Measurements from ENCODE around the gene APEH. TPM values are rescaled to one million over a fixed set of nuclear protein-coding genes. Genes with fewer than 3 reads are reported as not detected.
"Not testable (repeated sequence)": the region's sequence is repeated elsewhere in the genome, so short reads cannot be mapped to it uniquely, and the experiment has no call there.

The APEH gene
- polyA plus RNA-seq, 4 donors: 143 to 155 (median 147) TPM

DNA sequence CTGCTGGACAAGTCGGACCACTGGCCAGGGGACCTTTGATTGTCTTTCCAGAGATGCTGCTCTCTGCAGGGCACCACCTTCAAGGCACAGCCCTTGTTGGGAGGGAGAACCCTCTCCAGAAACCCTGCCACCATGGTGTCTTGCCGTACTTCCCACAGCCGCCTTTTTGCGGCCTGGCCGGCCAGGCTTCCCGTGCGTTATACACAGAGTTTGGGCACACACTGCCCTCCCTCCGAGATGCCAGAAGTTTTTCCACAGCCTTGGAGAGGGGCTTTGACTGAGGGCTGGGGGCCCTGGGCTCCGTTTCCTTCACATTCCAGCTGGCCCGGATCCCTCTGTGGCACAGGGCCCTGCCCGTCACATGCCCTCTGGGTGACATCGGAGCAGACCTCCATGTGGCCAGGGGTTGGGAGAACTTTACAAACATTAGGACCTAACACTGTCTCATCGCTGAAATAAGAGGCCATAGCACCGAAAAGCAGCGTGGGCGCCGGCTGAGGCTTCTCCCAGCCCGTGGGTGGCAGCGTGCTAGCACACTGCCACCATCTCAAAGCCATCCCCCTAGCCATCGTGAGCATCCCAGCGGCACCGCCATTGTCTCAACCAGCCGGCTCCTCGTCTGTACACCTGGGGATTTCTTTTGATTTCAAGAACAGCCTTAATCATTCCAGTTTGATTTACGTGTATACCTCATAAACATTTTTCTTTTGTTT, 6.3 kb upstream of the APEH start:
- no peak for DNase-seq (ENCODE audit: low read depth in 4 of 4, low spot score in 3 of 4)

DNA sequence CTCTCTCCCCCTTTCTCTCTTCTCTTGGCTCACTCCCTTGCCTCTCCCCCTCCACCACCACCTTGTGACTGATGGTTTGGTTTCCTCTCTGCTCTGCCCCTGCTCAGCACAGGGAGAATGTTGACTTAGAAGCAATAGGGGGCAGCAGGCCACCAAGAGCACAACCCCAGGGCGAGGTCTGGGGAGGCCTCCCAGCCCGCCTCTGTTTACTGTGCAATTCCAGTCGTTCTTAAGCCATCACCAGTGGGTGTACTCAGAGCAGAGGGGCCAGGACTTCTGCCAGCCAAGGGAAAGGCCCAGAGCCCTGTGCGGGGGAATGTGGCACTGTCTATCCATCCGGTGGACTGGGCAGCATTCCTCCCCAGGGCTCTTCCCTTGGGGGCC, 5.7 kb upstream of the APEH start:
- no peak for DNase-seq (ENCODE audit: low read depth in 4 of 4, low spot score in 3 of 4)

DNA sequence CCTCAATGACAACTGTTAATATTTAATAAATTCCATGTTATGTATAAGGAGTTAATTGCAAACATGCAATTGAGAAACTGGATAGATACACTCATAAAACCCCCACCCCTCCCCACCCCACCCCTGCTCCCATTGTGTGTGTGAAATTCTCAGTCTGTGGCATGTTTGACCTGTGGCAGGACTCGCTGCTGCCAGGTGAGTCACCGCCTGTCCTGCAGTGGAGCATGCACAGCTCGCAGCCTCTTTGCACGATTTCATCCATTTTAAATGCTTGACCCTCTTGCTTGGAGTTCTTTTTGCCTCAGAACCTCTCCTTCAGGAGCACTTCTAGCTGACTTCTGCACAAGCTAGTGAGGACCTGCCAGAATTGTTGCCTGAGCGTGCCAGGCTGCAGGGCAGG, 5.3 kb upstream of the APEH start:
- no peak for DNase-seq (ENCODE audit: low read depth in 4 of 4, low spot score in 3 of 4)

DNA sequence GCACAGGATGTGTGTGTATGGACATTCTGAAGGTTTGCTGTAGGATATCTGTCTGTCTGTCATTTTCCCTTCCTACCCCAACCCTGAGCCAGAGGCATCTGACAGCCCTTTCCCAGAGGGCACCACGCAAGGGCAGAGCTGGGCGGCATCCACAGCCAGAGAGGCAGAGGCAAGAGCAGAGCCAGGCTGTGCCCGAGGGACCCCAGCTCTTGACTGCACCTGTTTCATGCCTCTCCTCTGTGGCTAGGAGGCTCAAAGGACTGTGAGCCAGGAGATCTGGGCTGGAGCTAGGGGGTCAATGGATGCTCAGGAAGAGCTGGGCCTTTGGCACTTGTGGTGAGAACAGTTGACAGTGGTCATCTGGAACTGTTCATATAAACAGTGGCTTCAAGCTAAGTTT, 4.8 kb upstream of the APEH start:
- DNase-seq (ENCODE audit: low read depth in 4 of 4, low spot score in 3 of 4): no peak

DNA sequence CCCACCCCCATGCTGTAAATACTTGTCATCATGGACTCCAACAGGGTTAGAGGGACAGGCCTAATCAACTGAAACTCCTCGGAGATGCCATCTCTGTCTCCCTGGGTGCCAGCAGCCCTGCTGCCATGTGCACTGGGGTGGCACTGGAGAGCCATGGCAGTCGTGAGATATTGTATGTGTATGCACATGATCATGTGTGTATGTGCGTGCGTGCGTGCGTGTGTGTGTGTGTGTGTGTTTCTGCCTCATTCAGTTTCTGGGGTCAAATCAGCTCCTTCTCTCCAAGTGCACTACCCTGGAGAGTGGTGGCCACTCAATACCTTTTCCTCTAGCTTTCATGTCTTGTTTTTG, 3.2 kb upstream of the APEH start:
- DNase-seq (ENCODE audit: low read depth in 4 of 4, low spot score in 3 of 4): no peak

DNA sequence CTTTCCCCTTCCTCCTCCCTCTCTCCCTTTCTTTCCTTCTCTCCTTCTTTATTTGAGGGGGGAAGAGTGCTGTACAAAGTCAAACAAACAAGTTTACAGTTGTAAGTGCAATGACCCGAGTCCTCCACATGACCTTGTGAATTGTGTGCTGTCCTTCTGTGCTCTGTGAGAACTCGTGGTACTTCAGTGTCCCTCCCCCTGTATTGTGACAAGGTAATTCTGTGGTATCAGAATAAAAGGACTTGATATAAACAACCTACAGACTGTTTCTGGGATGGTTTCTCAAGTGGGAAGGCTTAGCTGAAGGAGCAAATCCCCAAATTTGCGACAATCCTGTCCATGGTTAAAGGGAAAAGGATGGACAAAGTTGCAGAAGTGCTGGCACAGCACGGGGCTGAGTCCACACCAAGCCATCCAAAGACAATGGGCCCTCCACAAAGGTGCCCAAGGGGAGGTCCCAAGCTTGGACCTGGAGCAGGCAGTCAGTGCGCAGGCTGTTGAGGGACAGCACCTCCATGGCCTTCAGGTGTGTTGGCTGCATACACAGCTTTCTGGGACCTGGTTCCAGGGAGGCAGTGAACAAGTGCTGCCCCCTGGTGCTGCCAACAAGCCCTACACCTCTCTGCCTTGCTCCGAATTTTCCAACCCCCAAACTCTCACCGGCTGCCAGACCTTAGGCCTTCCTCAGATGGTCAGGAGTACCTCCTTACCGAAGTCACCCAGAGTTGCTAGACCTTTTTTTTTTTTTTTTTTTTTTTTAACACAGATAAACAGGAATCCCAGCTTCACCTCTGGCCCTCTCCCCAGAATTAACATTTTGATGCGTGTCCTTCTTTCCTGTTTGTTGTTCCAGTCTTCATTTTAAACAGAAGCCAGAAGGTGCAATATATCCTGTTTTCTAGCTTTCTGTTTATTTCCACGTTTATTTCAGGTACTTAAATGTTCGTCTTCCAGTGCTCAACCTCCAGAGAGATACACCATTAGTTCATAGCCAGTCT, 2.6 kb upstream of the APEH start:
- DNase-seq (ENCODE audit: low read depth in 4 of 4, low spot score in 3 of 4): peak in 1 of 4 donors; percentile 70

DNA sequence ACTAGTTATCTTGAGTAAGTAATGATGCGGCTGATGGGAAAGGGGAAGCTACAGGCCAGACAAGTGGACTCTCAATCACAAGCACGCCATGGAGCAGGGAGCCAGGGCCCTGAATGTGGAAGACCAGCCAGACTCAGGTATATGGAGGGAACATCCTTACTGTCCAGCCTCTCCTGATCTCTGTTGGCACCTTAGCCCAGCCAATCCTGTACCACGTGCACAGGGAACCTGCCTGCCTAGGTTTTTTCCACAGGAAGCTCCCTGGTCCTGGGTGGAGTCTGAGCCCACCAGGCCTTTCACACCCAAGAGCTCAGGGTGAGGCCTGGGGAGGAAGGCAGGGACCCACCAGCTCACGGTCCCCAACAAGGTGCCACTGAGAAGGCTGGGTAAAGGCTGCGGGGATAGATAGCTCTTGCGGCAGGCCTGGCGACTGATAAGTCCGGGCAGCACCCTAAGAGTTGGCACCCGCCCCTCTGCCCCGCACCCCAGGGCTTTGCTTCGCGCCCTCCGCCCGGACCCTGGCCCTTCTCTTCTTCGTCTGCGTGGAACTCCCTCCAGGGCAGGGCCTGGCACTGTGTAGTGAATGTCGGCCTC, 933 bp upstream of the APEH start:
- DNase-seq (ENCODE audit: low read depth in 4 of 4, low spot score in 3 of 4): no peak

DNA sequence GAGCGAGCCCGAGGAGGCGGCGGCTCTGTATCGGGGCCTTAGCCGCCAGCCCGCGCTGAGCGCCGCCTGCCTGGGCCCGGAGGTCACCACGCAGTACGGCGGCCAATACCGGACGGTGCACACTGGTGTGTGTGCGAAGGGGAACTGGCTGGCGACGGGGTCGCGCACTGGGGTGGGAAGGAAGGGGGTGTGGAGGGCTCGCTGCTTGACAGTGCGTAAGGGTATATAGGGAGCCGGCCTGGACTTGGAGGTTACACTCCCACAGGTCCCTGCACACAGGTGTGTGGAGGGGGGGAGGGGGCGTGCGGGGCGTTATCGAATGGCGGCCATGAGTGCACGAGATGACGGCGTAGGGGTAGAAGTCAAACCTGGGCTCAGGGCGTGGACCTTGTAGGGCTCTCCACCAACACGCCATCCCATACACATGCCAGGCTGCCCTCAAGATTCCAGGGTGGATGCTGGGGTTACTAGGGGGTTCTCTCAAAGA, 389 bp downstream of the APEH start:
- no peak for DNase-seq (ENCODE audit: low read depth in 4 of 4, low spot score in 3 of 4)

DNA sequence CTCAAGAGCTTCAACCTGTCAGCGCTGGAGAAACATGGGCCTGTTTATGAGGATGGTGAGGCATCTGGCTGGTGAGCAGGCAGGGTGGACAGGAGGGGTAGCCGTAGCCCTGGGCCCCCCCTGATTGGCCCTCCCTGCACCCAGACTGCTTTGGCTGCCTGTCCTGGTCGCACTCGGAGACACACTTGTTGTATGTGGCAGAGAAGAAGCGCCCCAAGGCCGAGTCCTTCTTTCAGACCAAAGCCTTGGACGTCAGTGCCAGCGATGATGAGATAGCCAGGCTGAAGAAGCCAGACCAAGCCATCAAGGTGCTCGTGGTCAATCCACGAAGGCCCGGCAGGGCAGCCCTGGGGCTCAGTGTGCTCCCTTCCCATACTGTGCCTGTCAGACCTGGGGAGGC, 1.8 kb downstream of the APEH start:
- DNase-seq (ENCODE audit: low read depth in 4 of 4, low spot score in 3 of 4): no peak

DNA sequence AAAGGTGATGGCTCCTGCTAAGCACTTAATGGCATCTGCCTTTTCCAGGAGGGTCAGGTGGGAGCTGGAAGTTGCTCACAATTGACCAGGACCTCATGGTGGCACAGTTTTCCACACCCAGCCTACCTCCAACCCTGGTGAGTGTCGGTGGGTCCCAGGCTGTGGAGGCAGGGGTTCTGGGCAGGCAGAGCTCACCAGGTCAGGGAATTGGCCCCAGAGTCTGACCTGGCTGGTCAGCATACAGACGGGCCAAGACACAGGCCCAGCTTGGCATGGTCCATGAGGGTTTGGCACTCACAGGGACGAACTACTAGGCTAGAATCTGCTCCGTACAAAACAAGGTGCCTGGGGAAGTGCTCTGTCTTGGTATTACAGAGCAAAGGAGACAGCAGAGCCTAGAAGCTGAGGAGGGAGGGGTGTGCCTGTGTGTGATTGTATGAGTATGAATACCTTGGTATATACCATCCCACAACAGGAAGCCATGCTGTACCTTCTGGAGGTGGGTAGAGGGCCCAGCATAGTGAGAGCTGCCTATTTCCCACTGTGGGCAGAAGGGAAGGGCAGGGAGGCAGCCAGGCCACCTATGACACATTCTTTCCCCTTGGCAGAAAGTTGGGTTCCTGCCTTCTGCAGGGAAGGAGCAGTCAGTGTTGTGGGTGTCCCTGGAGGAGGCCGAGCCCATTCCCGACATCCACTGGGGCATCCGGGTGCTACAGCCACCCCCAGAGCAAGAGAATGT, 6.5 kb downstream of the APEH start:
- DNase-seq (ENCODE audit: low read depth in 4 of 4, low spot score in 3 of 4): no peak

DNA sequence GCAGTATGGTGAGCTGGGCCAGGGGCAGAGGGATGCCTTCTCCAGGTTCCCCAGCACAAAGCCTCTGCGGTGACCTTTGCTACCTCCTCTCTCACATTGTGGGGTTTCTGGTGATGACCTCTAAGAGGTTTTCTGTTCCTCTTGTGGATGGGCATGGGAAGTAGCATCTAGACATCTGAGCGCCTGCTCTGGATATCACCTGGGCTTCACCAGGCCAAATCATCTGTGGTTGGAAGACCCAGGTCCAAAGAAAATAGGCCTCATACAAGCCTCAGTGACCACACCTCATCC, 7.0 kb downstream of the APEH start:
- no peak for DNase-seq (ENCODE audit: low read depth in 4 of 4, low spot score in 3 of 4)

DNA sequence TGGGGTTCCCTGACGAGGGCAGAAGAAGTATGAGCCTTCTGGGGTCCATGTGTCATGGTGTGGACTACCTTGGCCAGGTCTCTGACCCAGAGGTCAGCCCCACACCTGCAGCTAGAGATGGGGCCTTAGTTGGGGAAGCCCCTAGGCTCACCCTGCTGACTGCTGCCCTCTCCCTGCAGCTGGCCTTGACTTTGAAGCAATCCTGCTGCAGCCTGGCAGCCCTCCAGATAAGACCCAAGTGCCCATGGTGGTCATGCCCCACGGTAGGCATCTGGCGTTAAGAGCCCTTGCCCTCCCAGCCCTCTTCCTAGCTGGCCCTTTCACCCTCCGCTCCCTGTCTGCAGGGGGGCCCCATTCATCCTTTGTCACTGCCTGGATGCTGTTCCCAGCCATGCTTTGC, 7.4 kb downstream of the APEH start:
- no peak for DNase-seq (ENCODE audit: low read depth in 4 of 4, low spot score in 3 of 4)

DNA sequence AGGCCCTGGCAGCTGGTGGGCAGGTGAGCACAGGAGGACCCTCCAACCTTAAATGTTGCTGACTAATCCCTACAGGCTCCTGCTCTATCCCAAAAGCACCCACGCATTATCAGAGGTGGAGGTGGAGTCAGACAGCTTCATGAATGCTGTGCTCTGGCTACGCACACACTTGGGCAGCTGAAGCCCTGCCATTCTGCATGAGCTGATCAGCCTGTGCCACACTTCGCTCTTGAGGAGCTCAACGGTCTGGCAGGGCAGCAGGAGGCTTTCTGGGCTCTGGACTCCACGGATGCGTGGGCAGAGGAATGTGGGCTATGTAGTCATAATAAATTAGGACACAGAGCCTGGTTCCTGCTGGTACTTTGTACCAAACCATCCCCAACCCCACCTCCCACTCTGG, 9.0 kb downstream of the APEH start:
- no peak for DNase-seq (ENCODE audit: low read depth in 4 of 4, low spot score in 3 of 4)

DNA sequence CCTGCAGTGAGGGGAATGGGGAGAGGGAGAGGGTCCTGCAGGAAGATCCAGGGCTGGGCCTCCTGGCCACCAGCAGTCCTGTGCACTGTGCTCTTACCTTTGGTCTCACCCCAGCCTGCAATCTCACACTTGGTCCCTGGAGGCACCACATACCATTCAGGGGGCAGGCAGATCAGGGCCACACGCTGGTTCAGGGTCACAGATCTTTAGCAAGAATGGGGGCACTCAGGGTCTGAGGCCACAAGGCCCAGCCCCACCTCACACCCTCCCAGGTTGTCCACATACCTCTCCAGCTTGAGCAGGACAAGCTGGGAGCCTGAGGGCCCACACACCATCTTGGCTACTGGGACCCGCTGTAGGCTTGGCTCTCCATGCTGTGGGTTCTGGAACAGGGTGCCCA, 10.3 kb downstream of the APEH start:
- DNase-seq (ENCODE audit: low read depth in 4 of 4, low spot score in 3 of 4): not testable (repeated sequence)

DNA sequence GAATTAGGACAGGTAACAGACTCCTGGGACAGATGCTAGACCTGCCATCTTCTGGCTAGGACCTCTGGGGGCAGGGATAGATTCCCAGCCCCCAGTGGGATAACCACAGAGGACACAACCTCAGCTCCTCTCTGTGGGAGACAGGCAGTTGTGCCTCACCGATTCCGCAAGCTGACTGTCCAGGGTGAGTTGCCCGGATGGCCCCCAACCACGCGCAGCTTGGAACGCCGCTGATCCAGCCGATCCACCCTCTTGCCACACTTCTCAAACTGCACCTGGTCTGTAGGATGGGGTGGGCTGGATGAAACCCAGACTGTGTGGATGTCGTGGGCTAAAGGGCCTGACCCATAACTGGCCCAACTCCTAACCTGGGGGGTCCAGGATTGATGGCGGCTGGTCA, 11.0 kb downstream of the APEH start:
- not testable (repeated sequence) for DNase-seq (ENCODE audit: low read depth in 4 of 4, low spot score in 3 of 4)

DNA sequence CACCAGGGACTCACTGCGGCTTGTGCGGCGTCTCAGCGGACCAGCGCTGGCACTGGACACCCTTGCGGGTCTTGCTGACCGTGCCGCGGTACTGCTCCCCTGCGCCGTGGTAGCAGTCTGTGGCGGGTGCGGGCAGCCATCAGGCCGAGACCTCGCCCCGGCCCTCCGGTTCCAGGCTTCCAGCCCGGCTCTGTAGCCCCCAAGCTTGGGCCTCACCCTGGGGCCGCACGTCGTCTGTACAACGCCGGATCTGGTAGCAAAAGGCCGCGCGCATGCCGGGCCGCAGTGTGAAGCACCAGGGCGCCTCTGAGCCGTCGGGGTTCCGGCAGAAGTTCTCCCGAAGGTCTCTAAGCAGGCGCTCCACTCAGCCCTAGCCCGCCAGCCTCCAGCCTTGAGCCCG, 11.7 kb downstream of the APEH start:
- not testable (repeated sequence) for DNase-seq (ENCODE audit: low read depth in 4 of 4, low spot score in 3 of 4)

DNA sequence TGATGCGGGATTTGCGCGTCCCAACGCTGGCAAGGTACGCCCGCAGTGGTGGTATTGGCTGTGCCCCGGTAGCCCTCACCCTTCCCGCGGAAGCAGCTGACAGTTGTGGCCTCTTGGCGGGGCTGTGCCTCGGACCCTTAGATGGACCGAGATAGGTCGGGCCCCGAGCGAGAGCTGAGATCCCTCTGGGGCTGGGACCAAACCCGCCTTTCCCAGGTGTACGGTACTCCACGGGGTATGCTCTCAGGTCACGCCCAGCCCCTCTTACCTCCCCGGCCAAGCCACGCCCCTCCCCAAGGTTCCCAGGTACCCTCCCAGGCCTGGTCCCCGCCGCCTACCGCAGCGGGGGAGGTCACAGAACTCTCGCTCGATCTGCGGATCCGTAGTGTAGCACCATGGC, 12.2 kb downstream of the APEH start:
- not testable (repeated sequence) for DNase-seq (ENCODE audit: low read depth in 4 of 4, low spot score in 3 of 4)

DNA sequence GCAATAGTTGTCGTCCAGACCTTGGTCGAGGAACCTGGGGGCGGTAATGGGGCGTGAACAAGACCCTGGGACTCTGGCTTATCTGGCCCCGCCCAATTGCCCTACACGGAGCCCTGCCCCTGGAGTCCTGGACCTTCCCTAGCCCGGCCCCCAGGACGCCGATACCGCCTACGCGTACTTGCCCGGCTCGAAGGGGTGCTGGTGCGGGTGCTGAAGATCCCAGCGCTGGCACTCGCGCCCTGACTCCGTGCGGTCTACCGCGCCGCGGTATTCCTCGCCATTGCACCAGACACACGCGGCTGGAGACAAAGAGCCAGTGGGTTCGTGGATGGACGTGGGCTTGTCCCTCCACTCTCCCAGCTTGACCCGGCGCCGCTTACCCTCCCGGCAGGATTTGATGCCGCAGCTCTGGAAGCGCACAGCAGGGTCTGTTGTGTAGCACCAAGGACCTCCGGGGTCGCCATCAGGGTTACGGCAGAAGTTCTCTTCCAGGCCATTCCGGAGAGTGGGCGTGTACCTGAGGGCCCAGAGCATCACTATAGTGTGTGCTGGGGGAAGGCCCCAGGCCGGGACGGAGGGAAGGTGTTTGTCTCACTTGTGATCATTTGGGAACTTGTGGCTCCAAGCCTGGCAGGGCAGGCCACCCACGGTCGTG, 12.7 kb downstream of the APEH start:
- peak in 1 of 4 donors; percentile 55 for DNase-seq (ENCODE audit: low read depth in 4 of 4, low spot score in 3 of 4)

DNA sequence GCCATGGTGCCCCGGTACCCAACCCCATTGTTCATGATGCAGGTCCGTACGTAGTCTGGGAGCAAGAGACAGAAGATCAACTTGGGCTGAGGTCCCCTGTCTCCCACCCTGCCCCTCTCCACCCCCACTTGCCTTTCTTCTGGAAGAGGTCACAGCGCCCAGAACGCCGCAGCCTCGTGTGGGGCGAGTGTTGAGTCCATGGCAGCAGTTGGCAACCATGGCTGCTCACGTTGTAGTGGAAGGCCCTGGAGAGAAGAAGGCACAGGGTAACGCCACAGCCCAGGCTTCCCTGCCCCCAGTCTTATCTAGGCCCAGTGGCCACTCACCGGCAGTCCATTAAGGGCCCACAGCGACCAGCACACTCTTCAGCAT, 13.3 kb downstream of the APEH start:
- DNase-seq (ENCODE audit: low read depth in 4 of 4, low spot score in 3 of 4): not testable (repeated sequence)

DNA sequence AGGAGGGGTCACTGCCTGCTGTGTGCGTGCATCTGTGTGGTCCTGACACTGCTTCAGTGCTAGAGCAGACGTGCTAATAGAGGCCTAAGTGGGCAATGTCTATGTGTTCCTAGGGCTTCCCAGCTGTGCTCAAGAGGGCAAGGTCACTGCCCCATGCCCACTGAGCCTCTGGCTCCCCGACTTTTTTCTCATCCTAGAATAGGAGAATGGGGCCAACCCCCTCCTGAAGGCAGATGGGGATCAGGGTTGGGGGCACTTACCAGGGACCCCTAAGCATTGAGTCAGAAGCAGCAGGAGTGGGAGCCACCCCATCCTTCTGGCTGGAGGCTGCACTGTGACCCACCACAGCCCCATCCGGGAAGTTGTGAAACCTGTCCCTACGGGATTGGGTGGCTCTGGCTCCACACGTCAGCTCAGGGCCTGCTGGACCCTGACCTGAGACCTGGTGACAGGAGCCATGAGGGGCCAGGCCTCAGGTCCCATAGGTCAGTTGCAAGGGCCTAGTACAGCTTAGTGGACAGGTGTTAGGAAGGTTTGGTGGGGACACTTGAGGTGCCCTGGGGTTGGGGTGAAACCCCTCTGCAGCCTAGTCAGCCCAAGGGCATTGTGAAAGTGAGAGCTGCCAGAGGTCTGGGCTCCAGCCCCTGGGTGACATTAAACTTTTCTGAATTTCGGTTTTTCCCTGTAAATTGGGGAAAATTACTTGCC, 14.3 kb downstream of the APEH start:
- not testable (repeated sequence) for DNase-seq (ENCODE audit: low read depth in 4 of 4, low spot score in 3 of 4)

All from right renal pelvis (tissue), 4 donors.